ENCODE data around the gene HSD3B1.

Gene HSD3B1

GRCh38 chr1:119547306-119547705 is 40.3 kb downstream of the HSD3B1 start:
- H3K36me3 ChIP-seq (ENCODE audit: insufficient read depth, low read length), result no peaks in the 10 kb centered on the region
- H3K4me1 ChIP-seq (ENCODE audit: insufficient read depth, low read length, poor library complexity, severe bottlenecking), result no peaks in the 10 kb centered on the region
- H3K9ac ChIP-seq (ENCODE audit: low read depth, low read length, poor library complexity, severe bottlenecking), result no peak overlapping the region
- H3K9me2 ChIP-seq (replicated peaks; ENCODE audit: low read depth, low read length), result no peaks in the 10 kb centered on the region
- TF ChIP-seq EZH2phosphoT487 (IDR thresholded peaks at IDR 0.05; ENCODE audit: borderline replicate concordance), result no peak
- TF ChIP-seq, protein P1, sequence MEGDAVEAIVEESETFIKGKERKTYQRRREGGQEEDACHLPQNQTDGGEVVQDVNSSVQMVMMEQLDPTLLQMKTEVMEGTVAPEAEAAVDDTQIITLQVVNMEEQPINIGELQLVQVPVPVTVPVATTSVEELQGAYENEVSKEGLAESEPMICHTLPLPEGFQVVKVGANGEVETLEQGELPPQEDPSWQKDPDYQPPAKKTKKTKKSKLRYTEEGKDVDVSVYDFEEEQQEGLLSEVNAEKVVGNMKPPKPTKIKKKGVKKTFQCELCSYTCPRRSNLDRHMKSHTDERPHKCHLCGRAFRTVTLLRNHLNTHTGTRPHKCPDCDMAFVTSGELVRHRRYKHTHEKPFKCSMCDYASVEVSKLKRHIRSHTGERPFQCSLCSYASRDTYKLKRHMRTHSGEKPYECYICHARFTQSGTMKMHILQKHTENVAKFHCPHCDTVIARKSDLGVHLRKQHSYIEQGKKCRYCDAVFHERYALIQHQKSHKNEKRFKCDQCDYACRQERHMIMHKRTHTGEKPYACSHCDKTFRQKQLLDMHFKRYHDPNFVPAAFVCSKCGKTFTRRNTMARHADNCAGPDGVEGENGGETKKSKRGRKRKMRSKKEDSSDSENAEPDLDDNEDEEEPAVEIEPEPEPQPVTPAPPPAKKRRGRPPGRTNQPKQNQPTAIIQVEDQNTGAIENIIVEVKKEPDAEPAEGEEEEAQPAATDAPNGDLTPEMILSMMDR (conservative IDR thresholded peaks at IDR 0.05; ENCODE audit: low read length), result no peak
- H4K20me1 ChIP-seq (ENCODE audit: insufficient read depth, low read length, poor library complexity, severe bottlenecking), result no peaks in the 10 kb centered on the region
- H3K4me3 ChIP-seq (ENCODE audit: low read length, poor library complexity, severe bottlenecking), result no peak overlapping the region
- H3F3A ChIP-seq (ENCODE audit: low read depth), result no peaks in the 10 kb centered on the region
- H3K9me3 ChIP-seq (ENCODE audit: insufficient read depth, low read depth, low read length), result no peaks in the 10 kb centered on the region
- H3K79me2 ChIP-seq (ENCODE audit: insufficient read depth, low read length), result no peaks in the 10 kb centered on the region
- no peak overlapping the region for H2AFZ ChIP-seq (ENCODE audit: low read length)
- no peaks in the 10 kb centered on the region for H3K27me3 ChIP-seq (ENCODE audit: insufficient read depth, low read length, poor library complexity, severe bottlenecking)
- H3K4me2 ChIP-seq (ENCODE audit: low read depth, low read length, poor library complexity, severe bottlenecking), result no peak overlapping the region

DNA sequence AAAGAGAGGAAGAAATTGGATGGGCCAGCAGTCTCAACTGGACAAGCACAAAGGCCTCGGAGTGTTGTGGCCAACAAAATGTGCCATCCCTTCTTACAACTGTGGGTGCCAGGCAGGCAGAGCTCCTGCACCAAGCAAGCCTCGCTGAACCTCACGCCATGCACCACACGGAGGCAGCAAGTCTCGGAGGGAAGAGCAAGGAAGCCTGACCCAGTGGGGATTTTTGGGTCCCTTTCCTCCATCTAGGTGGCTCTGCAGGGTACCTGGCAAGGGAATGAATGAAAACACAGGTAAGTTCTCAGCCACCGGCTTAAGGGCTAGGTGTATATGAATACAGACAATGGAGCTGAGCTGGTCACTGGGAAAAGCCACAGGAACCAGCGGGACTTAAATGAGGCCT is 40.8 kb downstream of the HSD3B1 start:
- no peaks in the 10 kb centered on the region for H3K27me3 ChIP-seq (ENCODE audit: insufficient read depth, low read length, poor library complexity, severe bottlenecking)
- no peaks in the 10 kb centered on the region for H3K36me3 ChIP-seq (ENCODE audit: insufficient read depth, low read length)
- H3K4me2 ChIP-seq (ENCODE audit: low read depth, low read length, poor library complexity, severe bottlenecking), result no peak overlapping the region
- TF ChIP-seq, protein P1 (conservative IDR thresholded peaks at IDR 0.05; ENCODE audit: low read length), result no peak
- TF ChIP-seq EZH2phosphoT487 (IDR thresholded peaks at IDR 0.05; ENCODE audit: borderline replicate concordance), result no peak
- H3K9me2 ChIP-seq (replicated peaks; ENCODE audit: low read depth, low read length), result no peaks in the 10 kb centered on the region
- no peaks in the 10 kb centered on the region for H3K79me2 ChIP-seq (ENCODE audit: insufficient read depth, low read length)
- H3K9ac ChIP-seq (ENCODE audit: low read depth, low read length, poor library complexity, severe bottlenecking), result no peak overlapping the region
- H4K20me1 ChIP-seq (ENCODE audit: insufficient read depth, low read length, poor library complexity, severe bottlenecking), result no peaks in the 10 kb centered on the region
- H3K9me3 ChIP-seq (ENCODE audit: insufficient read depth, low read depth, low read length), result no peaks in the 10 kb centered on the region
- H3F3A ChIP-seq (ENCODE audit: low read depth), result no peaks in the 10 kb centered on the region
- no peaks in the 10 kb centered on the region for H3K4me1 ChIP-seq (ENCODE audit: insufficient read depth, low read length, poor library complexity, severe bottlenecking)
- H2AFZ ChIP-seq (ENCODE audit: low read length), result no peak overlapping the region
- no peak overlapping the region for H3K4me3 ChIP-seq (ENCODE audit: low read length, poor library complexity, severe bottlenecking)

DNA sequence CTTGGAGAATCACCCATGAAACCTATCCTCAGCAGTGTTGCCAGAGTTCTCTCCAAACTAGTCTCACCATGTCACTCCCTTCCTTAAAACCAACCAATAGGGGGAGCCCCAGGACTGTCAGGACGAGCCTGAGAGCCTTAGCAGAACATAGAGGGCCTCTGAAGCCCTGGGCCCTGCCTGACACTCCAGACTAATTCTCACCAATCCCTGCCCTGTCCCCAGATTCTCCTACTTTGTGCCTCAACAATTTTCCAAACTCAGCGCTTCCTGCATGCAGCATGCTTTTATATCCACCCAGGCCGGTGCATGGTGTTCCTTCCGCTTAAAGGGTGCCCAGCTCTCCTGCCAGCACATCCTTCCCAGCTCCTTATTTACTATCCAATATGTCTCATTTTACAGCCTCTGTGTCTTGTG is 42.7 kb downstream of the HSD3B1 start:
- Histone ChIP-seq H2AFZ (ENCODE audit: low read length) (no peak overlapping the region), H3K4me1 (ENCODE audit: insufficient read depth, low read length, poor library complexity, severe bottlenecking) (no peaks in the 10 kb centered on the region), H3K79me2 (ENCODE audit: insufficient read depth, low read length) (no peaks in the 10 kb centered on the region), H3K36me3 (ENCODE audit: insufficient read depth, low read length) (no peaks in the 10 kb centered on the region), H3K9ac (ENCODE audit: low read depth, low read length, poor library complexity, severe bottlenecking) (no peak overlapping the region), H4K20me1 (ENCODE audit: insufficient read depth, low read length, poor library complexity, severe bottlenecking) (no peaks in the 10 kb centered on the region), H3K9me2 (replicated peaks; ENCODE audit: low read depth, low read length) (no peaks in the 10 kb centered on the region), H3K27me3 (ENCODE audit: insufficient read depth, low read length, poor library complexity, severe bottlenecking) (no peaks in the 10 kb centered on the region), H3K4me2 (ENCODE audit: low read depth, low read length, poor library complexity, severe bottlenecking) (no peak overlapping the region), H3K4me3 (ENCODE audit: low read length, poor library complexity, severe bottlenecking) (no peak overlapping the region), H3K9me3 (ENCODE audit: insufficient read depth, low read depth, low read length) (no peaks in the 10 kb centered on the region), H3F3A (ENCODE audit: low read depth) (no peaks in the 10 kb centered on the region)
- TF ChIP-seq EZH2phosphoT487 (IDR thresholded peaks at IDR 0.05; ENCODE audit: borderline replicate concordance), result no peak
- TF ChIP-seq, protein P1 (conservative IDR thresholded peaks at IDR 0.05; ENCODE audit: low read length), result peak; percentile 67

All from Loucy (cell line).